Chondrocyte (in vitro differentiated cells): ENCODE measurements around the gene ARL6IP5. TPM values are rescaled to one million over a fixed set of nuclear protein-coding genes. Genes with fewer than 3 reads are reported as not detected.

Source experiments
- DNase-seq: peaks from one replicate; pipeline ENCODE4 v3.0.0; 2021; ENCODE audit warnings: mixed read lengths, low spot score
- H3K27ac Mint-ChIP-seq: one replicate; pipeline ENCODE4 v1.8.0; 2021; ENCODE audit warnings: mild to moderate bottlenecking, moderate library complexity, mixed read lengths; ENCODE audit not compliant: unreplicated experiment
- H3K27me3 Mint-ChIP-seq: 2 replicates; pipeline ENCODE4 v1.8.0; 2021; ENCODE audit warnings: low read depth, mixed read lengths
- H3K36me3 Mint-ChIP-seq: 2 replicates; pipeline ENCODE4 v1.8.0; 2021; ENCODE audit warnings: low read depth, mixed read lengths
- H3K4me1 Mint-ChIP-seq: 2 replicates; pipeline ENCODE4 v1.8.0; 2021; ENCODE audit warnings: low read depth, mild to moderate bottlenecking, mixed read lengths
- H3K4me3 Mint-ChIP-seq: one replicate; pipeline ENCODE4 v1.8.0; 2021; ENCODE audit warnings: mild to moderate bottlenecking, moderate library complexity, mixed read lengths; ENCODE audit not compliant: unreplicated experiment
- H3K9me3 Mint-ChIP-seq: 2 replicates; pipeline ENCODE4 v1.8.0; 2021; ENCODE audit warnings: low read depth, mixed read lengths
- total RNA-seq: library from RNA; stranded (reverse); gene quantifications from 3 replicates; pipeline ENCODE4 v1.2.1, GENCODE V29; 2021
- TF ChIP-seq, protein P1 (sequence below): fragments of 200-600 bp; sonication (generic); IDR thresholded peaks from 2 replicates; pipeline ENCODE4 v1.5.0; 2021; ENCODE audit warnings: antibody characterized with exemption, mild to moderate bottlenecking, moderate library complexity

Gene ARL6IP5
- total RNA-seq, 1 donor from 2014 or later = 120 TPM

DNA sequence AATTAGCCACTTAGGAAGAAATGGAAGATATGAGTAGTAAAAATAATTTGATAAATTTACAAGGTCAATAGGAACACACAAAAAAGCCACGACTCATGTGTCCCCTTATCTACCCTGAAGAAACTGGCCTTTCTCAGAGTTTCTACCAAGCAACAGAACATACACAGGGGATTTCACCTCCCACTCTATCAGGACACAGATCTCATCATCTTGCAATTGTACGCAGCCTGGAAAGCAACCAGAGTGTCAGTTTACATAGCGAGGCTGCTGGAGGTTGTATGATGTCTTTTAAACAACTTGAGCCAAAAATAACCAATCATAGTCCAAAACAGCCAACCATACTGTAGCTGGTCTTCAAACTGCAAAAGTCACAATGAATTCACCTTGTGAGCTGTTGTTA is 57.4 kb downstream of the ARL6IP5 start:
- H3K36me3 Mint-ChIP-seq = no peaks in the 10 kb centered on the region
- no peak overlapping the region for H3K4me3 Mint-ChIP-seq
- no peak overlapping the region for H3K27ac Mint-ChIP-seq
- TF ChIP-seq, protein P1, sequence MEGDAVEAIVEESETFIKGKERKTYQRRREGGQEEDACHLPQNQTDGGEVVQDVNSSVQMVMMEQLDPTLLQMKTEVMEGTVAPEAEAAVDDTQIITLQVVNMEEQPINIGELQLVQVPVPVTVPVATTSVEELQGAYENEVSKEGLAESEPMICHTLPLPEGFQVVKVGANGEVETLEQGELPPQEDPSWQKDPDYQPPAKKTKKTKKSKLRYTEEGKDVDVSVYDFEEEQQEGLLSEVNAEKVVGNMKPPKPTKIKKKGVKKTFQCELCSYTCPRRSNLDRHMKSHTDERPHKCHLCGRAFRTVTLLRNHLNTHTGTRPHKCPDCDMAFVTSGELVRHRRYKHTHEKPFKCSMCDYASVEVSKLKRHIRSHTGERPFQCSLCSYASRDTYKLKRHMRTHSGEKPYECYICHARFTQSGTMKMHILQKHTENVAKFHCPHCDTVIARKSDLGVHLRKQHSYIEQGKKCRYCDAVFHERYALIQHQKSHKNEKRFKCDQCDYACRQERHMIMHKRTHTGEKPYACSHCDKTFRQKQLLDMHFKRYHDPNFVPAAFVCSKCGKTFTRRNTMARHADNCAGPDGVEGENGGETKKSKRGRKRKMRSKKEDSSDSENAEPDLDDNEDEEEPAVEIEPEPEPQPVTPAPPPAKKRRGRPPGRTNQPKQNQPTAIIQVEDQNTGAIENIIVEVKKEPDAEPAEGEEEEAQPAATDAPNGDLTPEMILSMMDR = no peak
- no peaks in the 10 kb centered on the region for H3K27me3 Mint-ChIP-seq
- peaks cover 16% of the 10 kb centered on the region for H3K4me1 Mint-ChIP-seq
- H3K9me3 Mint-ChIP-seq = no peaks in the 10 kb centered on the region
- DNase-seq = no peak

DNA sequence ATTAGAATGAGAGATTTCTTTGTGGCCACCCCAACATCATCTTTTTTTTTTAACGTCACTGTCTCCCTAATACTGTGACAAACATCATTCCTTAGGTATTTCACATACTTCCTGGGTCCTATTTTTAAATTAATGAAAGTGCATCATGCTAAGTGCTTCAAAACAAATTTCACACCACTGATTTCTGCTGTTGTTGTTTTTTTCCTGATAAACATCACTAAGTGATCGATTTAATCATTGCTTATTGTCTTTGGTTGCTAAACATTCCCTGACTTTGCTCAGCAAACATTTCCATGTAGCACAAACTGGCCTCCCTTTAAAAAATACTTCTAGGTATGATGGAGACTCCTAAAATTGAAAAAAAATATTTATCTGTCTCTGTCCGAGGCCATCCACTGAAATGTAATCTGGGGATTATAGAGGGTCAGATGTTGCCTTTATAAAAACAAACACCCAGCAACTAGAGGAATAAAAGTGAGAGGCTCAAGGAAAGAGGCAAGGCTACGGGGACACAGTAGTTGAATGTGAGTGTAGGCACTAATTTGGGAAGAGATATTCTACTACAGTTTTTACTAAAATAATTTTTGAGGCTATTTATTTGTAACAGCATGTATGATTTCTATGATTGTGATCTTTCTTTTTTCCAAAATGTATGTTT is 58.2 kb downstream of the ARL6IP5 start:
- H3K4me3 Mint-ChIP-seq = no peak overlapping the region
- no peak for DNase-seq
- no peaks in the 10 kb centered on the region for H3K27me3 Mint-ChIP-seq
- no peak overlapping the region for H3K27ac Mint-ChIP-seq
- peaks cover 16% of the 10 kb centered on the region for H3K4me1 Mint-ChIP-seq
- no peaks in the 10 kb centered on the region for H3K36me3 Mint-ChIP-seq
- TF ChIP-seq, protein P1 = no peak
- no peaks in the 10 kb centered on the region for H3K9me3 Mint-ChIP-seq

DNA sequence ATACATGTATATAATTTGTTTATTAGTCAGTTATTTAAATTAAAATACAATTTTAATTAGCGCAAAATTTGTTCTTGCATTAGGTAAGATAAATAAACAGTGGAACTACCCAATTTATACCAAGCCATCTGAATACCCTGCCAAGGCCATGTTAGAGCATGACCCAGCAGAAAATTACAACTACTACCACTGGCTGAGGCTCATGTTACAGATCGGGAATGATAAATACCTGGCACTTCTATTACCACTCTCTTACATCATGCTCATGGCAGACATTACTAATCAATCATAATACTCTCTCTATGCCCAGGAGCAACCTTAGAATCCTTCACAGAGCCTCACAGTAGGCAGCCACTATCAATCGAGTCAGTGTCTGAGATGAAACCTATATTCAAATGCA is 58.9 kb downstream of the ARL6IP5 start:
- Mint-ChIP-seq H3K27me3 (no peaks in the 10 kb centered on the region), H3K9me3 (no peaks in the 10 kb centered on the region), H3K4me3 (no peak overlapping the region), H3K27ac (no peak overlapping the region), H3K36me3 (no peaks in the 10 kb centered on the region), H3K4me1 (peaks cover 16% of the 10 kb centered on the region)
- DNase-seq = no peak
- TF ChIP-seq, protein P1 = no peak

DNA sequence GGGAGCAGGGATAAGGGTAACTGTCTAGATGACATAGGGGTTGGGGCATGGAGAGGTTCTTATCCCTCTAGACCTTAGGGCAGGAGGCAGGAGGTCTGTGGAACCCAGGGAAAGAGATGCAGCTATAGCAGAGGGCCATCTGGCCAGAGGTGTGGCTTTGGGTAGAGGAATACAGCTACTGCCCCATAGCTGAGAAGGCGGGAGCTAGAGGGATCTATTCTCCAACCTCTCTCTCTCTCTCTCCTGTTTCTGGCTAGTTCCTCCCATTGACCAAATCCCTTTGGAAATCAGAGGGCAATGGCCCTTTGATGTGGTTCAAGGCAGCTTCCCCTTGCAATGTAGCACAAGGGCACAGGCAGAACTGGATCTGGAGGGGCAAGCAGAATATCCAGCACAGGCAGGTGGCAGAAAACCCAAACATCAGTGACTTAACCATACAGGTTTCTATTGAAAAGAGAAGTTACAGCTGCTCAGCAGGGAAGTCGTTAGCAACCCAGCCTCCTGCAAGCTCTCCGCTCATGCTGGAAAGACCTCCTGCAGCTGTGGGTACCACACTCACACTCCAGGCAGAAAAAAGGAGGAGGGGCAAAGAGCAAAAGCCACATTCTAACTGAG is 60.0 kb downstream of the ARL6IP5 start:
- Mint-ChIP-seq H3K27me3 (no peaks in the 10 kb centered on the region), H3K27ac (no peak overlapping the region), H3K9me3 (no peaks in the 10 kb centered on the region), H3K36me3 (no peaks in the 10 kb centered on the region), H3K4me3 (no peak overlapping the region), H3K4me1 (peaks cover 16% of the 10 kb centered on the region)
- DNase-seq = no peak
- TF ChIP-seq, protein P1 = no peak

DNA sequence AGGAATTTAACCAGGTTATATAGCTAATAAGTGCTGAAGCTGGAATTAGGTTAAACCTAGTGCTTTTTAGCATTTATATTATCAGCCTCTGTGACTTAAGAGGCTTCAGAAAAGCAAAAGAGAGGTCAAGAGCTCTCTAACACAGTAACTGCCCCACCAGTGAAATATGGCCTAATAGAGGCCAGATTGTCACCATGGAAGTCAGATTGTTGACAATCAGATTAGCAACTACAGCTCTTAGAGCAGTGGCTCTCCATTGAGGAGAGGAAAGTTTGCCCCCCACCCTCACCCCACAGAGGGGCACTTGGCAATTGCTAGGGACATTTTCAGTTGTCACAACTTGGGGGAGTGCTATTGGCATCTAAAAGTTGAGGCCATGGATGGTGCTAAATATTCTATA is 61.0 kb downstream of the ARL6IP5 start:
- DNase-seq = no peak
- H3K9me3 Mint-ChIP-seq = no peaks in the 10 kb centered on the region
- no peak overlapping the region for H3K4me3 Mint-ChIP-seq
- peaks cover 16% of the 10 kb centered on the region for H3K4me1 Mint-ChIP-seq
- H3K27me3 Mint-ChIP-seq = no peaks in the 10 kb centered on the region
- no peak overlapping the region for H3K27ac Mint-ChIP-seq
- TF ChIP-seq, protein P1 = no peak
- no peaks in the 10 kb centered on the region for H3K36me3 Mint-ChIP-seq
